GM12878 (cell line): ENCODE results near the gene ZBED2. TPM values are rescaled to one million over a fixed set of nuclear protein-coding genes. Genes with fewer than 3 reads are reported as not detected.

ENCODE experiments used
- ATAC-seq: fragments of 200-7000 bp; cut with Tn5 transposase; 3 replicates; pipeline ENCODE4 v1.9.1; 2020; ENCODE audit warnings: mild to moderate bottlenecking, moderate library complexity
- BruUV-seq: library from RNA; stranded (reverse); fragments of 400-500 nt; replicated peaks from 2 replicates; lab custom pipeline; 2021; lab: Mats Ljungman, UMichigan
- CTCF ChIA-PET: fragments of 300-600 bp; sonication (Branson Sonifier 250); formaldehyde crosslinking; extraction: SDS; loops from one replicate; lab custom pipeline; 2021; ENCODE audit warnings: inconsistent platforms; lab: Yijun Ruan, JAX
- POLR2A ChIA-PET: fragments of 350-600 bp; formaldehyde crosslinking; extraction: SDS; loops from one replicate; lab custom pipeline; 2021; ENCODE audit warnings: inconsistent platforms; lab: Charles Lee
- RAD21 ChIA-PET: fragments of 300-600 bp; sonication (Branson Sonifier 250); formaldehyde crosslinking; loops from one replicate; lab custom pipeline; 2023; ENCODE audit warnings: antibody characterized with exemption; ENCODE audit not compliant: unreplicated experiment; lab: Charles Lee
- SMC1A ChIA-PET: fragments of 300-600 bp; sonication (Branson Sonifier 250); formaldehyde crosslinking; loops from one replicate; lab custom pipeline; 2023; ENCODE audit not compliant: unreplicated experiment, uncharacterized antibody; lab: Charles Lee
- DNase-seq: peaks from one replicate; pipeline ENCODE4 v3.0.0-alpha.2; 2011; ENCODE audit warnings: low read depth, low spot score
- FAIRE-seq: peaks from 3 replicates; lab custom pipeline; 2011; peaks lifted over from hg19 to GRCh38; lab: Jason Lieb, UNC
- H2AFZ ChIP-seq: 2 replicates; pipeline ENCODE4 v1.6.0; 2011; ENCODE audit warnings: low read depth, low read length, control low read depth; ENCODE audit not compliant: control insufficient read depth
- H3K27ac ChIP-seq: 2 replicates; pipeline ENCODE4 v1.5.1; 2011; ENCODE audit warnings: control low read depth; ENCODE audit not compliant: control insufficient read depth, insufficient read depth
- H3K27me3 ChIP-seq, 2 experiments: replicated peaks in 1 of 2; 2 replicates each; pipeline versions ENCODE4 v1.6.0 to v1.6.1; 2011; ENCODE audit warnings: low read length in 1 of 2; ENCODE audit not compliant: control insufficient read depth in 2 of 2, insufficient read depth in 2 of 2
- H3K36me3 ChIP-seq, 2 experiments: 2 replicates each; pipeline ENCODE4 v1.5.1; 2011; ENCODE audit warnings: low read length in 1 of 2; ENCODE audit not compliant: control insufficient read depth in 2 of 2, insufficient read depth in 2 of 2
- H3K4me1 ChIP-seq: 2 replicates; pipeline ENCODE4 v1.6.1; 2011; ENCODE audit warnings: mild to moderate bottlenecking, low read length, moderate library complexity, mixed read lengths; ENCODE audit not compliant: control insufficient read depth, insufficient read depth
- H3K4me2 ChIP-seq: 2 replicates; pipeline ENCODE4 v1.6.0; 2011; ENCODE audit warnings: control low read depth; ENCODE audit not compliant: control insufficient read depth, insufficient read depth
- H3K4me3 ChIP-seq: fragments of 200-600 bp; sonication (generic); 2 replicates; pipeline ENCODE4 v1.5.1; 2016
- H3K79me2 ChIP-seq: 2 replicates; pipeline ENCODE4 v1.6.0; 2011; ENCODE audit warnings: low read length; ENCODE audit not compliant: control insufficient read depth, insufficient read depth
- H3K9ac ChIP-seq: 2 replicates; pipeline ENCODE4 v1.8.0; 2011; ENCODE audit warnings: low read length, control low read depth, mixed read lengths; ENCODE audit not compliant: control insufficient read depth, insufficient read depth
- H3K9me3 ChIP-seq: replicated peaks from 3 replicates; pipeline ENCODE4 v1.5.1; 2011; ENCODE audit warnings: mild to moderate bottlenecking, low read length; ENCODE audit not compliant: control insufficient read depth, insufficient read depth
- H4K20me1 ChIP-seq: 2 replicates; pipeline ENCODE4 v1.6.0; 2011; ENCODE audit not compliant: control insufficient read depth, insufficient read depth
- BCL11A ChIP-seq: IDR thresholded peaks from 2 replicates; pipeline ENCODE4 v1.6.1; 2011; ENCODE audit warnings: low read depth, low read length
- CUX1 ChIP-seq: IDR thresholded peaks from 2 replicates; pipeline ENCODE4 v1.6.1; 2012; ENCODE audit warnings: improper control_type of control experiment, low read depth, low read length; ENCODE audit not compliant: insufficient replicate concordance
- POLR2AphosphoS5 ChIP-seq: IDR thresholded peaks from 2 replicates; pipeline ENCODE4 v1.6.1; 2011; ENCODE audit warnings: mild to moderate bottlenecking, low read length, inconsistent platforms
- REST ChIP-seq: IDR thresholded peaks from 2 replicates; pipeline ENCODE4 v1.6.1; 2012; ENCODE audit warnings: mild to moderate bottlenecking, low read depth, low read length
- TCF3 ChIP-seq: IDR thresholded peaks from 2 replicates; pipeline ENCODE4 v1.6.1; 2012; ENCODE audit warnings: low read depth, mild to moderate bottlenecking, low read length, borderline replicate concordance; ENCODE audit not compliant: insufficient read depth
- WRNIP1 ChIP-seq: IDR thresholded peaks from 2 replicates; pipeline ENCODE4 v1.6.1; 2011; ENCODE audit warnings: low read depth, low read length, improper control_type of control experiment, borderline replicate concordance
- ZNF274 ChIP-seq: IDR thresholded peaks from one replicate; pipeline ENCODE4 v1.8.0; 2011; ENCODE audit not compliant: insufficient read length, insufficient read depth
- WGBS: methylation state at CpG from one replicate; pipeline ENCODE4 v1.1.6; 2016; ENCODE audit warnings: low lambda C conversion rate; ENCODE audit not compliant: insufficient replicate concordance, insufficient coverage; ENCODE audit errors: missing lambda C conversion rate; 5-methylcytosine and 5-hydroxymethylcytosine counted together
- in situ Hi-C: fragments of 300-500 bp; cut with MboI; formaldehyde crosslinking; loops from 9 replicates; pipeline ENCODE4 v1.14.3; 2018; ENCODE audit warnings: mixed read lengths
- intact Hi-C: fragments of 100-400 bp; cut with micrococcal nuclease; formaldehyde crosslinking; loops from one replicate; pipeline ENCODE4 v1.14.2; 2022; ENCODE audit not compliant: unreplicated experiment
- polyA plus RNA-seq, 11 experiments: library from polyadenylated mRNA; depleted of rRNA in 4 of 11; unstranded in 6 of 11; stranded (reverse) in 5 of 11; fragments of >200 nt; fragmentation: Nextera tagmentation in 4 of 11; fragmentation: Illumina TruSeq in 1 of 11; extraction: Ambion mirVana in 4 of 11; extraction: Trizol in 1 of 11; gene quantifications; 1 replicate in 1 of 11; 2 replicates in 10 of 11; pipeline versions ENCODE4 v1.2.1 to v1.2.3, GENCODE V29; 2011 to 2016; ENCODE audit warnings: inconsistent platforms in 2 of 11, missing spikeins in 2 of 11, low read depth in 1 of 11
- total RNA-seq, 4 experiments: library from RNA; depleted of rRNA in 3 of 4; stranded (reverse); fragments of >200 nt in 3 of 4; fragmentation: Illumina TruSeq in 1 of 4; extraction: Trizol in 1 of 4; gene quantifications; 2 replicates each; pipeline versions ENCODE4 v1.2.1 to v1.2.3, GENCODE V29; 2013 to 2021

The ZBED2 gene
- total and polyA plus RNA-seq, 10 of the 15 experiments (the other 5 are each of a cell fraction or from before 2014, with no cell fraction given) = 0.02 to 0.24 (median 0.08) TPM; not detected in 3

- Histone ChIP-seq H3K4me2 (no peak overlapping the region), H3K9me3 (no peaks in the 10 kb centered on the region), H3K4me1 (no peaks in the 10 kb centered on the region)
- no peak; the same call in 2 of the 3 replicates for ATAC-seq
- intact Hi-C loops (loop anchor here (2.0 kb wide), 1 partner anchor 137 kb away; no protein-coding TSS in a partner anchor), in situ Hi-C loops (loop anchor here (10.0 kb wide), 1 partner anchor 395 kb away; the partner anchor contains the start of gene ABHD10)
- WGBS = 75% methylated on average over 5 of the region's 5 CpGs
- SMC1A ChIA-PET = interaction anchor here (0.8 to 4.1 kb wide), 7 partner anchors 11 to 388 kb away, joined by 3 to 41 read pairs (median 19); no protein-coding TSS in a partner anchor
- no peak for TF ChIP-seq POLR2AphosphoS5
- no peak for TF ChIP-seq ZNF274
- TF ChIP-seq CUX1 = no peak
- TF ChIP-seq BCL11A = no peak
- TF ChIP-seq TCF3 = no peak
- TF ChIP-seq WRNIP1 = no peak
- TF ChIP-seq REST = no peak
- TF ChIP-seq, all 136 proteins: peak for 0
- Histone ChIP-seq H3K36me3 (no peaks in the 10 kb centered on the region), H4K20me1 (no peaks in the 10 kb centered on the region), H2AFZ (no peak overlapping the region), H3K27ac (no peak overlapping the region), H3K4me3 (no peak overlapping the region), H3K79me2 (no peaks in the 10 kb centered on the region), H3K27me3 (no peaks in the 10 kb centered on the region; a peak in 1 of 4 replicates), H3K9ac (no peak overlapping the region)
- FAIRE-seq = no peak
- ChIA-PET POLR2A (no interaction called here), RAD21 (interaction anchor here (0.6 to 3.0 kb wide), 7 partner anchors 31 to 410 kb away, joined by 3 to 45 read pairs (median 24); no protein-coding TSS in a partner anchor), CTCF (interaction anchor here (0.7 to 3.1 kb wide), 9 partner anchors 11 to 1174 kb away, joined by 3 to 61 read pairs (median 10); no protein-coding TSS in a partner anchor)
- DNase-seq = no peak
- no TSS peak for BruUV-seq
Observed at GRCh38 chr3:111579495-111579894, 15.7 kb downstream of the ZBED2 start.
